Astrocyte (in vitro differentiated cells and primary cell): ENCODE data around the gene CFAP91. TPM values are rescaled to one million over a fixed set of nuclear protein-coding genes. Genes with fewer than 3 reads are reported as not detected.

Source experiments
- DNase-seq: peaks from one replicate; pipeline ENCODE4 v3.0.0-alpha.2; 2010; ENCODE audit warnings: low read depth
- FAIRE-seq: peaks from 2 replicates; lab custom pipeline; 2011; peaks lifted over from hg19 to GRCh38; lab: Jason Lieb, UNC
- H2AFZ ChIP-seq: 2 replicates; pipeline ENCODE4 v1.6.0; 2012; ENCODE audit warnings: low read depth, low read length, inconsistent platforms
- H3K27ac ChIP-seq: 2 replicates; pipeline ENCODE4 v1.5.1; 2011; ENCODE audit warnings: low read depth, low read length, inconsistent platforms
- H3K27me3 ChIP-seq: 2 replicates; pipeline ENCODE4 v1.6.0; 2011; ENCODE audit warnings: low read length, inconsistent platforms; ENCODE audit not compliant: insufficient read depth
- H3K36me3 ChIP-seq: 2 replicates; pipeline ENCODE4 v1.5.1; 2011; ENCODE audit warnings: low read length, inconsistent platforms; ENCODE audit not compliant: insufficient read depth
- H3K4me1 ChIP-seq: 2 replicates; pipeline ENCODE4 v1.5.1; 2011; ENCODE audit warnings: low read length, inconsistent platforms; ENCODE audit not compliant: insufficient read depth
- H3K4me2 ChIP-seq: 2 replicates; pipeline ENCODE4 v1.6.0; 2012; ENCODE audit warnings: low read length, inconsistent platforms
- H3K4me3 ChIP-seq: 2 replicates; pipeline ENCODE4 v1.5.1; 2011; ENCODE audit warnings: low read depth, mild to moderate bottlenecking, low read length, inconsistent platforms; ENCODE audit not compliant: insufficient read depth
- H3K79me2 ChIP-seq: 2 replicates; pipeline ENCODE4 v1.6.0; 2012; ENCODE audit warnings: mild to moderate bottlenecking, low read length, inconsistent platforms; ENCODE audit not compliant: insufficient read depth
- H3K9ac ChIP-seq: 2 replicates; pipeline ENCODE4 v1.6.0; 2012; ENCODE audit warnings: mild to moderate bottlenecking, low read length, inconsistent platforms
- H3K9me3 ChIP-seq: 2 replicates; pipeline ENCODE4 v1.5.1; 2012; ENCODE audit warnings: low read depth, mild to moderate bottlenecking, low read length, inconsistent platforms; ENCODE audit not compliant: insufficient read depth
- H4K20me1 ChIP-seq: 2 replicates; pipeline ENCODE4 v1.6.0; 2012; ENCODE audit warnings: low read length, inconsistent platforms; ENCODE audit not compliant: insufficient read depth
- H3K27ac Mint-ChIP-seq: one replicate; pipeline ENCODE4 v1.8.0; 2021; ENCODE audit warnings: mild to moderate bottlenecking, mixed read lengths; ENCODE audit not compliant: unreplicated experiment
- H3K27me3 Mint-ChIP-seq: one replicate; pipeline ENCODE4 v1.8.0; 2021; ENCODE audit warnings: low read depth, mixed read lengths; ENCODE audit not compliant: unreplicated experiment
- H3K36me3 Mint-ChIP-seq: one replicate; pipeline ENCODE4 v1.8.0; 2021; ENCODE audit warnings: low read depth, mixed read lengths; ENCODE audit not compliant: unreplicated experiment
- H3K4me1 Mint-ChIP-seq: one replicate; pipeline ENCODE4 v1.8.0; 2021; ENCODE audit warnings: low read depth, mixed read lengths; ENCODE audit not compliant: unreplicated experiment
- H3K4me3 Mint-ChIP-seq: one replicate; pipeline ENCODE4 v1.8.0; 2021; ENCODE audit warnings: mild to moderate bottlenecking, moderate library complexity, mixed read lengths; ENCODE audit not compliant: unreplicated experiment
- H3K9me3 Mint-ChIP-seq: one replicate; pipeline ENCODE4 v1.8.0; 2021; ENCODE audit warnings: mild to moderate bottlenecking, mixed read lengths; ENCODE audit not compliant: unreplicated experiment
- CTCF ChIP-seq: IDR thresholded peaks from 2 replicates; pipeline ENCODE4 v1.5.1; 2011; ENCODE audit warnings: low read depth, mild to moderate bottlenecking, inconsistent platforms, low read length, moderate library complexity; ENCODE audit not compliant: insufficient read depth
- EZH2 ChIP-seq: IDR thresholded peaks from 2 replicates; pipeline ENCODE4 v1.6.1; 2012; ENCODE audit warnings: mild to moderate bottlenecking, low read length, inconsistent platforms; ENCODE audit not compliant: insufficient read depth
- total RNA-seq: library from RNA; stranded (reverse); gene quantifications from 2 replicates; pipeline ENCODE4 v1.2.1, GENCODE V29; 2021

The CFAP91 gene
- total RNA-seq, 1 donor from 2014 or later, result 0.16 TPM

DNA sequence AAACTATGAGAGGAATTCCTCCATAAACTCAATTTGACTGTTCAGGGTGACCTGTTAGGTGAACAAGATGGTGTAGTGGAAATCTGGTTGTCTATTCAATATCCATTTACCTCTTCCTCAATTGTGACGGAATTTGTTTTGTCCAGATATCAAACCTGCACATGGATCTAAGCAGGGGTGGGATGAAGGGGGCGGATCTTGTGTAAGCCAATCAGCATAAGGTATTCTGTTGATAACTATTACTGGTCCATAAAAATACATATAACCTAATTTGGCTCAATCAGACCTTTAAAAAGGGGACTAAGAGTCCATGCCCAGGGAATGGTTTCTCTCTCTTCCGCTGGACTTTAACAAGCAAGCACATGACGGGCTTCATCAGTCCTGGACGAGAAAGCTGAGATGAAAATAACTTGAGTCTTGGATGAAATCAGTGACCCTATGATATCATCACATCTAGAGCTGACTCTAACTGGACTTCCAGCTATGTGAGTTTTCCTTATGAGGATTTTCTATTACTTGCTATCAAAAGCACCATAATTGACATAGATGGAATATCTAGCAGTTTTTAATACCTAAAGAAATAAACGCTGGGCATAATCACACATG is 36.8 kb upstream of the CFAP91 start:
- Histone ChIP-seq H4K20me1 (no peaks in the 10 kb centered on the region), H3K27me3 (no peaks in the 10 kb centered on the region), H3K27ac (no peak overlapping the region), H3K9ac (no peak overlapping the region), H2AFZ (no peak overlapping the region), H3K4me1 (peaks cover 2% of the 10 kb centered on the region), H3K36me3 (no peaks in the 10 kb centered on the region), H3K79me2 (no peaks in the 10 kb centered on the region), H3K4me2 (no peak overlapping the region), H3K4me3 (no peak overlapping the region), H3K9me3 (no peaks in the 10 kb centered on the region)
- FAIRE-seq (no peak), DNase-seq (no peak)
- Mint-ChIP-seq H3K36me3 (no peaks in the 10 kb centered on the region), H3K27ac (no peak overlapping the region), H3K4me3 (no peak overlapping the region), H3K27me3 (no peaks in the 10 kb centered on the region), H3K4me1 (peaks cover 26% of the 10 kb centered on the region), H3K9me3 (no peaks in the 10 kb centered on the region)
- no peak for TF ChIP-seq EZH2
- TF ChIP-seq CTCF, result no peak

DNA sequence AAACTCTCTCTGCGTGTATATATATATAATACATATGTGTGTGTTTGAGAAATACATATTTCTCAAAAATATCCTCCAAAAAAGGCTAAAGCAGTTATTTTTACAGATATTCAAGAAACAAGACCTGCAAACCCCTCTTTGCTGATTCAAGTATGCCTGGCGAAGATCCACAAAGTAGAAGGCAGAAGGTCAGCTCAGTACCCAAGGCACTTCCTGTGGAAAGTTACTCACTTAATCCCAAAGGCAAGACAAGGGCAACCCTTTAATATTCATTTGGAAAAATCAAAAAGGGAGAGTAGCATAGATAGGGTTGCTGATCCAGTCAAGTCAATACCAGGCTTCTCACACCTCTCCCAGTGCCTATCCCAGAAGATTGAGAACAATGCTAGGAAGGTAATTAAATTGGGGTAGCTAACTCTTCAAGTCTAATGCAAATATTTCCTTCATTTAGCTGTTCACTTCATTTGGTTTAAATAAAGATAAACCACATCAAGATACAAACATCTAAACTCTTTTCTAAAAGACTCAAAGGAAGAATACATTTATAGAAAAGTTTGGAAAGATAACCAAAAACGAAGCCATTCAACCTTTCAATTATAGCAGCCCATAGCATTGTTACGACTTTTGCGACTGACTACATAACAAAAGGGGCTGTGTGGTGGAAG is 32.8 kb upstream of the CFAP91 start:
- Mint-ChIP-seq H3K36me3 (peaks cover 3% of the 10 kb centered on the region), H3K9me3 (no peaks in the 10 kb centered on the region), H3K27me3 (no peaks in the 10 kb centered on the region), H3K27ac (no peak overlapping the region), H3K4me1 (peaks cover 10% of the 10 kb centered on the region), H3K4me3 (no peak overlapping the region)
- no peaks in the 10 kb centered on the region for H3K9me3 ChIP-seq
- no peak overlapping the region for H3K9ac ChIP-seq
- no peak overlapping the region for H3K4me2 ChIP-seq
- no peaks in the 10 kb centered on the region for H4K20me1 ChIP-seq
- H3K4me1 ChIP-seq, result peaks cover 2% of the 10 kb centered on the region
- no peak for FAIRE-seq
- H2AFZ ChIP-seq, result no peak overlapping the region
- DNase-seq, result no peak
- no peaks in the 10 kb centered on the region for H3K27me3 ChIP-seq
- no peak for TF ChIP-seq CTCF
- TF ChIP-seq EZH2, result no peak
- no peaks in the 10 kb centered on the region for H3K79me2 ChIP-seq
- H3K36me3 ChIP-seq, result peaks cover 6% of the 10 kb centered on the region
- H3K4me3 ChIP-seq, result no peak overlapping the region
- H3K27ac ChIP-seq, result no peak overlapping the region

GRCh38 chr3:119672776-119673175 is 30.0 kb upstream of the CFAP91 start:
- Mint-ChIP-seq H3K4me3 (no peak overlapping the region), H3K4me1 (peaks cover 16% of the 10 kb centered on the region), H3K9me3 (no peaks in the 10 kb centered on the region), H3K27ac (no peak overlapping the region), H3K27me3 (no peaks in the 10 kb centered on the region), H3K36me3 (peaks cover 3% of the 10 kb centered on the region)
- peaks cover 9% of the 10 kb centered on the region for H3K4me1 ChIP-seq
- H3K4me3 ChIP-seq, result no peak overlapping the region
- H3K27ac ChIP-seq, result no peak overlapping the region
- no peak overlapping the region for H2AFZ ChIP-seq
- H3K79me2 ChIP-seq, result peaks cover 14% of the 10 kb centered on the region
- H3K27me3 ChIP-seq, result no peaks in the 10 kb centered on the region
- no peak overlapping the region for H3K4me2 ChIP-seq
- no peak overlapping the region for H3K9ac ChIP-seq
- peaks cover 6% of the 10 kb centered on the region for H3K36me3 ChIP-seq
- no peak for DNase-seq
- TF ChIP-seq CTCF, result no peak
- H3K9me3 ChIP-seq, result no peaks in the 10 kb centered on the region
- no peaks in the 10 kb centered on the region for H4K20me1 ChIP-seq
- FAIRE-seq, result no peak
